HEK293 (cell line): ENCODE data around the gene ELN.

Experiments used
- CTCF ChIP-seq: fragments of 450-650 bp; formaldehyde crosslinking; IDR thresholded peaks from 2 replicates; pipeline ENCODE4 v1.5.1; 2016; ENCODE audit warnings: missing biosample characterization, missing genetic modification characterization
- TSHZ1 ChIP-seq: fragments of 450-650 bp; formaldehyde crosslinking; IDR thresholded peaks from 2 replicates; pipeline ENCODE4 v1.5.1; 2016; ENCODE audit warnings: missing biosample characterization, missing genetic modification characterization, borderline replicate concordance
- ZNF26 ChIP-seq: fragments of 450-650 bp; formaldehyde crosslinking; IDR thresholded peaks from 2 replicates; pipeline ENCODE4 v1.5.1; 2016; ENCODE audit warnings: missing biosample characterization, missing genetic modification characterization
- ZNF510 ChIP-seq: fragments of 450-650 bp; formaldehyde crosslinking; IDR thresholded peaks from 2 replicates; pipeline ENCODE4 v1.5.1; 2018; ENCODE audit warnings: mild to moderate bottlenecking, missing genetic modification characterization, missing biosample characterization; ENCODE audit not compliant: insufficient replicate concordance
- ZNF704 ChIP-seq: fragments of 450-650 bp; formaldehyde crosslinking; IDR thresholded peaks from 2 replicates; pipeline ENCODE4 v1.5.1; 2016; ENCODE audit warnings: missing biosample characterization, missing genetic modification characterization
- ZSCAN30 ChIP-seq: fragments of 450-650 bp; IDR thresholded peaks from 2 replicates; pipeline ENCODE4 v1.5.1; 2018; ENCODE audit warnings: missing biosample characterization, mild to moderate bottlenecking, missing genetic modification characterization, moderate library complexity

- TF ChIP-seq CTCF (tag by site-specific recombination) (no peak), TSHZ1 (tag by site-specific recombination) (no peak), ZNF510 (no peak), ZSCAN30 (tag by site-specific recombination) (no peak), ZNF26 (no peak), ZNF704 (no peak)
These were observed 88.4 kb downstream of the ELN start for GRCh38 chr7:74116356-74116755.
